HepG2 (cell line): ENCODE measurements around the gene LZTS2. TPM values are rescaled to one million over a fixed set of nuclear protein-coding genes. Genes with fewer than 3 reads are reported as not detected.

Source experiments
- HMG20B ChIP-seq: conservative IDR thresholded peaks from 2 replicates; pipeline ENCODE4 v1.6.1; 2016; ENCODE audit warnings: missing genetic modification reagents, missing compliant biosample characterization
- HNRNPUL1 ChIP-seq: fragments of 200-400 bp; formaldehyde crosslinking; IDR thresholded peaks from 2 replicates; pipeline ENCODE4 v1.6.1; 2017; ENCODE audit warnings: low read depth, mild to moderate bottlenecking, low read length, moderate library complexity
- ISL2 ChIP-seq: sonication (generic); formaldehyde crosslinking; IDR thresholded peaks from 2 replicates; pipeline ENCODE4 v1.5.0; 2020; ENCODE audit warnings: missing genetic modification reagents
- KAT8 ChIP-seq: IDR thresholded peaks from 2 replicates; pipeline ENCODE4 v1.6.1; 2016; ENCODE audit warnings: missing genetic modification reagents, missing compliant biosample characterization
- MYC ChIP-seq: sonication (generic); formaldehyde crosslinking; IDR thresholded peaks from 2 replicates; pipeline ENCODE4 v1.9.0; 2021; ENCODE audit warnings: missing genetic modification reagents, borderline replicate concordance
- NCOA2 ChIP-seq: sonication (generic); formaldehyde crosslinking; IDR thresholded peaks from 2 replicates; pipeline ENCODE4 v1.8.0; 2022; ENCODE audit warnings: inconsistent platforms
- PRPF4 ChIP-seq: fragments of 200-400 bp; formaldehyde crosslinking; IDR thresholded peaks from 2 replicates; pipeline ENCODE4 v1.6.1; 2016; ENCODE audit warnings: low read length, low read depth; ENCODE audit not compliant: poor library complexity, severe bottlenecking
- RAD21 ChIP-seq: fragments of 450-650 bp; formaldehyde crosslinking; IDR thresholded peaks from 2 replicates; pipeline ENCODE4 v1.5.0; 2020; ENCODE audit warnings: mild to moderate bottlenecking
- TRIM24 ChIP-seq: sonication (generic); formaldehyde crosslinking; IDR thresholded peaks from 2 replicates; pipeline ENCODE4 v1.8.0; 2022; ENCODE audit warnings: mild to moderate bottlenecking, missing genetic modification reagents
- XBP1 ChIP-seq: sonication (generic); formaldehyde crosslinking; IDR thresholded peaks from 2 replicates; pipeline ENCODE4 v1.5.0; 2020; ENCODE audit warnings: missing genetic modification reagents
- YEATS2 ChIP-seq: sonication (generic); formaldehyde crosslinking; IDR thresholded peaks from 2 replicates; pipeline ENCODE4 v1.4.0; 2020; ENCODE audit warnings: missing genetic modification reagents, borderline replicate concordance
- ZBTB26 ChIP-seq: IDR thresholded peaks from 2 replicates; pipeline ENCODE4 v1.6.1; 2016; ENCODE audit warnings: missing compliant biosample characterization, missing genetic modification reagents, borderline replicate concordance
- ZMYM4 ChIP-seq: sonication (generic); formaldehyde crosslinking; IDR thresholded peaks from 2 replicates; pipeline ENCODE4 v1.8.1; 2023; ENCODE audit warnings: mild to moderate bottlenecking, missing genetic modification reagents
- ZNF556 ChIP-seq: sonication (generic); formaldehyde crosslinking; IDR thresholded peaks from 2 replicates; pipeline ENCODE4 v1.4.0; 2020; ENCODE audit warnings: mild to moderate bottlenecking, missing genetic modification reagents, borderline replicate concordance
- ZNF747 ChIP-seq: sonication (generic); formaldehyde crosslinking; IDR thresholded peaks from 2 replicates; pipeline ENCODE4 v1.8.1; 2023; ENCODE audit warnings: missing genetic modification reagents, mild to moderate bottlenecking, borderline replicate concordance
- polyA plus RNA-seq, 8 experiments: library from polyadenylated mRNA; depleted of rRNA in 3 of 8; stranded (reverse) in 7 of 8; unstranded in 1 of 8; fragments of >200 nt; fragmentation: Illumina TruSeq in 4 of 8; extraction: Trizol in 4 of 8; gene quantifications; 2 replicates each; pipeline versions ENCODE4 v1.2.1 to v1.2.3, GENCODE V29; 2011 to 2016; ENCODE audit warnings: low read depth in 4 of 8, missing spikeins in 1 of 8, mixed read lengths in 1 of 8; ENCODE audit not compliant: insufficient read depth in 1 of 8
- total RNA-seq, 5 experiments: library from RNA; depleted of rRNA; stranded (reverse); fragments of >200 nt; fragmentation: Illumina TruSeq; extraction: Trizol; gene quantifications; 2 replicates each; pipeline ENCODE4 v1.2.3, GENCODE V29; 2016; ENCODE audit warnings: low read depth in 1 of 5
- TF ChIP-seq, protein P1 (sequence below): sonication (generic); formaldehyde crosslinking; IDR thresholded peaks from 2 replicates; pipeline ENCODE4 v1.5.0; 2020; ENCODE audit warnings: mild to moderate bottlenecking, missing genetic modification reagents, borderline replicate concordance
- TF ChIP-seq, protein P2 (sequence below): sonication (generic); formaldehyde crosslinking; IDR thresholded peaks from 2 replicates; pipeline ENCODE4 v1.8.0; 2022; ENCODE audit warnings: missing genetic modification reagents, mild to moderate bottlenecking, borderline replicate concordance
- TF ChIP-seq, protein P3 (sequence below): sonication (generic); formaldehyde crosslinking; IDR thresholded peaks from 2 replicates; pipeline ENCODE4 v1.4.0; 2020; ENCODE audit warnings: missing genetic modification reagents
- TF ChIP-seq, protein P4 (sequence below): sonication (generic); formaldehyde crosslinking; IDR thresholded peaks from 2 replicates; pipeline ENCODE4 v1.8.1; 2023; ENCODE audit warnings: mild to moderate bottlenecking, moderate library complexity, missing genetic modification reagents

LZTS2 gene
- total and polyA plus RNA-seq, 2 of the 13 experiments (the other 11 are each of a cell fraction or from before 2014, with no cell fraction given), result 43.6 to 65.6 TPM

DNA sequence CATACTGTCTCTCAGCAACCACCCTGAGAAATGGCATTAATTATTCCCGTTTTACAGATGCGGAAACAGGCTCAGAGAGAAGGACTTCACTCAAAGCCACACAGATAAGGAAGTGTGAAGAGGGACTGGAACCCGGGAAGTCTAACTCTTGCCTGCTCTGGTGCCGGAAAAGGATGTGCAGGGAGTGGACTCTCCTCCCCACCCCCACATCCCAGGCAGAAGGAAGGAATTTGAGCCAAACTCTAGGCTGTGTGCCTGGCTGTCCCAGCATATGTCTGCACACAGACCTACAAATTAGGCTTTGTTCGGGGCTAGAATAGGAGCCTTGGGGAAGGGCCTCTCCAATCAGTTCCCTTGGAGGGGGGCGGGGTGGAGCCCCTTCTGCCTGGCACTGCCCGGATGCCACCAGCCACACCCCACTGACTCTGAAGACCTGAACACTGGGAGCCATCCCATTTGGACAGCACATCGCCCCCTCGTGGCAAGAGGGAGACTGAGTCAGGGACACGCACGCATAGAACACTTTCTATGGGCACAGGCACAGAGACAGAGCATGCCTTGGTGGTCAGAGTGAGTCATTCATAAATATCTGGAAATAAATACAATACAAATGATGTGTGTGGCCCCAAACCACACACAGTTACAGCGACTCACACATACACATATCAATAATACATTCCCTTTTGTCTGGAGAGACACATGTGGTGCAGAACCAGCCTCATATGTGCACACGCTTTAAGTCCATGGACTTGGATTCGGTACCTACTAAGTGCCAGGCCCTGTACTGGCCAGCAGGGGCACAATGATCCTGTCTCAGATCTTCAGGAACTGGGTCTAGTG, 13.1 kb downstream of the LZTS2 start (continued):
- TF ChIP-seq, protein P1, sequence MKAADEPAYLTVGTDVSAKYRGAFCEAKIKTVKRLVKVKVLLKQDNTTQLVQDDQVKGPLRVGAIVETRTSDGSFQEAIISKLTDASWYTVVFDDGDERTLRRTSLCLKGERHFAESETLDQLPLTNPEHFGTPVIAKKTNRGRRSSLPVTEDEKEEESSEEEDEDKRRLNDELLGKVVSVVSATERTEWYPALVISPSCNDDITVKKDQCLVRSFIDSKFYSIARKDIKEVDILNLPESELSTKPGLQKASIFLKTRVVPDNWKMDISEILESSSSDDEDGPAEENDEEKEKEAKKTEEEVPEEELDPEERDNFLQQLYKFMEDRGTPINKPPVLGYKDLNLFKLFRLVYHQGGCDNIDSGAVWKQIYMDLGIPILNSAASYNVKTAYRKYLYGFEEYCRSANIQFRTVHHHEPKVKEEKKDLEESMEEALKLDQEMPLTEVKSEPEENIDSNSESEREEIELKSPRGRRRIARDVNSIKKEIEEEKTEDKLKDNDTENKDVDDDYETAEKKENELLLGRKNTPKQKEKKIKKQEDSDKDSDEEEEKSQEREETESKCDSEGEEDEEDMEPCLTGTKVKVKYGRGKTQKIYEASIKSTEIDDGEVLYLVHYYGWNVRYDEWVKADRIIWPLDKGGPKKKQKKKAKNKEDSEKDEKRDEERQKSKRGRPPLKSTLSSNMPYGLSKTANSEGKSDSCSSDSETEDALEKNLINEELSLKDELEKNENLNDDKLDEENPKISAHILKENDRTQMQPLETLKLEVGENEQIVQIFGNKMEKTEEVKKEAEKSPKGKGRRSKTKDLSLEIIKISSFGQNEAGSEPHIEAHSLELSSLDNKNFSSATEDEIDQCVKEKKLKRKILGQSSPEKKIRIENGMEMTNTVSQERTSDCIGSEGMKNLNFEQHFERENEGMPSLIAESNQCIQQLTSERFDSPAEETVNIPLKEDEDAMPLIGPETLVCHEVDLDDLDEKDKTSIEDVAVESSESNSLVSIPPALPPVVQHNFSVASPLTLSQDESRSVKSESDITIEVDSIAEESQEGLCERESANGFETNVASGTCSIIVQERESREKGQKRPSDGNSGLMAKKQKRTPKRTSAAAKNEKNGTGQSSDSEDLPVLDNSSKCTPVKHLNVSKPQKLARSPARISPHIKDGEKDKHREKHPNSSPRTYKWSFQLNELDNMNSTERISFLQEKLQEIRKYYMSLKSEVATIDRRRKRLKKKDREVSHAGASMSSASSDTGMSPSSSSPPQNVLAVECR (CRISPR knock-in tag), result no peak
- TF ChIP-seq, protein P2, sequence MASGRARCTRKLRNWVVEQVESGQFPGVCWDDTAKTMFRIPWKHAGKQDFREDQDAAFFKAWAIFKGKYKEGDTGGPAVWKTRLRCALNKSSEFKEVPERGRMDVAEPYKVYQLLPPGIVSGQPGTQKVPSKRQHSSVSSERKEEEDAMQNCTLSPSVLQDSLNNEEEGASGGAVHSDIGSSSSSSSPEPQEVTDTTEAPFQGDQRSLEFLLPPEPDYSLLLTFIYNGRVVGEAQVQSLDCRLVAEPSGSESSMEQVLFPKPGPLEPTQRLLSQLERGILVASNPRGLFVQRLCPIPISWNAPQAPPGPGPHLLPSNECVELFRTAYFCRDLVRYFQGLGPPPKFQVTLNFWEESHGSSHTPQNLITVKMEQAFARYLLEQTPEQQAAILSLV (CRISPR knock-in tag), result no peak
- TF ChIP-seq TRIM24 (CRISPR knock-in tag), result no peak
- no peak for TF ChIP-seq NCOA2 (CRISPR knock-in tag)
- TF ChIP-seq, protein P3, sequence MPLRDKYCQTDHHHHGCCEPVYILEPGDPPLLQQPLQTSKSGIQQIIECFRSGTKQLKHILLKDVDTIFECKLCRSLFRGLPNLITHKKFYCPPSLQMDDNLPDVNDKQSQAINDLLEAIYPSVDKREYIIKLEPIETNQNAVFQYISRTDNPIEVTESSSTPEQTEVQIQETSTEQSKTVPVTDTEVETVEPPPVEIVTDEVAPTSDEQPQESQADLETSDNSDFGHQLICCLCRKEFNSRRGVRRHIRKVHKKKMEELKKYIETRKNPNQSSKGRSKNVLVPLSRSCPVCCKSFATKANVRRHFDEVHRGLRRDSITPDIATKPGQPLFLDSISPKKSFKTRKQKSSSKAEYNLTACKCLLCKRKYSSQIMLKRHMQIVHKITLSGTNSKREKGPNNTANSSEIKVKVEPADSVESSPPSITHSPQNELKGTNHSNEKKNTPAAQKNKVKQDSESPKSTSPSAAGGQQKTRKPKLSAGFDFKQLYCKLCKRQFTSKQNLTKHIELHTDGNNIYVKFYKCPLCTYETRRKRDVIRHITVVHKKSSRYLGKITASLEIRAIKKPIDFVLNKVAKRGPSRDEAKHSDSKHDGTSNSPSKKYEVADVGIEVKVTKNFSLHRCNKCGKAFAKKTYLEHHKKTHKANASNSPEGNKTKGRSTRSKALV (CRISPR knock-in tag), result no peak
- no peak for TF ChIP-seq PRPF4
- no peak for TF ChIP-seq XBP1
- TF ChIP-seq, protein P4, sequence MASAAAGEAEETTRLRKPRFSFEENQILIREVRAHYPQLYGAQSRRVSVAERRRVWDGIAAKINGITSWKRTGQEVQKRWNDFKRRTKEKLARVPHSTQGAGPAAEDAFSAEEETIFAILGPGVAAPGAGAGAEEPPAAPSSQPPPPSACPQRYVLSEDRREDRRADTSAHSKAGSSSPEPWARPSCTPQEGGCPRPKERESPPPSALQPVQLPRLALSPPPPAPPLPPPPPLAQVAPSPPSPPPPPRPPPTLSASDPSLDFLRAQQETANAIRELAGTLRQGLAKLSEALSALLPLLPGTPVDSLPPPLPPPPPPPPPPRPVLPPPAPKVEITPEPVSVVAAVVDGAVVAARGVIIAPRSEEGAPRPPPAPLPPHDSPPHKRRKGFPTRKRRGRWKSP (CRISPR knock-in tag), result 0 out of 2 replicates have a peak, but pooled peaks have one; percentile 16
- 0 out of 2 replicates have a peak, but pooled peaks have one; percentile 37 for TF ChIP-seq ZNF556
- peak; percentile 67; the same call in 1 of the 2 replicates for TF ChIP-seq MYC (CRISPR knock-in tag)
- peak; percentile 27; the same call in 1 of the 2 replicates for TF ChIP-seq KAT8 (CRISPR knock-in tag)
- TF ChIP-seq ZNF747 (CRISPR knock-in tag), result no peak; the same call in 1 of the 2 replicates
- no peak for TF ChIP-seq ISL2
- TF ChIP-seq HNRNPUL1, result no peak
- no peak for TF ChIP-seq HMG20B (CRISPR knock-in tag)
- TF ChIP-seq ZMYM4 (CRISPR knock-in tag), result peak; percentile 35; the same call in 1 of the 2 replicates
- TF ChIP-seq ZBTB26, result peak; percentile 34; the same call in 1 of the 2 replicates
- peak; percentile 47; the same call in 1 of the 2 replicates for TF ChIP-seq YEATS2 (CRISPR knock-in tag)
- peak; percentile 77 for TF ChIP-seq RAD21 (CRISPR knock-in tag)
